DND-41 (cell line): ENCODE data around the gene DYNLT4.
A peak's percentile ranks its signal among the peaks of the same experiment; 100 is the strongest.

Experiments
- ATAC-seq: fragments of 200-7000 bp; cut with Tn5 transposase; 3 replicates; pipeline ENCODE4 v1.9.1; 2021; ENCODE audit warnings: low read depth; ENCODE audit not compliant: insufficient read depth
- DNase-seq: peaks from one replicate; pipeline ENCODE4 v3.0.0-alpha.2; 2020
- H2AFZ ChIP-seq: 2 replicates; pipeline ENCODE4 v1.6.0; 2012; ENCODE audit warnings: low read depth, low read length
- H3K27ac ChIP-seq: 2 replicates; pipeline ENCODE4 v1.5.1; 2012; ENCODE audit warnings: low read length, inconsistent platforms
- H3K27me3 ChIP-seq: fragments of 200-600 bp; sonication (generic); 2 replicates; pipeline ENCODE4 v1.6.0; 2012; ENCODE audit warnings: low read length, mild to moderate bottlenecking, inconsistent platforms; ENCODE audit not compliant: insufficient read depth, poor library complexity
- H3K36me3 ChIP-seq: 2 replicates; pipeline ENCODE4 v1.5.1; 2012; ENCODE audit warnings: low read length, inconsistent platforms; ENCODE audit not compliant: insufficient read depth
- H3K4me1 ChIP-seq: 2 replicates; pipeline ENCODE4 v1.5.1; 2012; ENCODE audit warnings: mild to moderate bottlenecking, low read length; ENCODE audit not compliant: insufficient read depth
- H3K4me2 ChIP-seq: 2 replicates; pipeline ENCODE4 v1.6.0; 2012; ENCODE audit warnings: mild to moderate bottlenecking, moderate library complexity, low read length, inconsistent platforms; ENCODE audit not compliant: insufficient read depth
- H3K4me3 ChIP-seq, 2 experiments: fragments of 200-600 bp in 1 of 2; shearing (Covaris generic) in 1 of 2; 2 replicates each; pipeline ENCODE4 v1.5.1; 2012 to 2016; ENCODE audit warnings: inconsistent platforms in 2 of 2, low read length in 2 of 2, mild to moderate bottlenecking in 2 of 2, low read depth in 1 of 2, moderate library complexity in 1 of 2
- H3K79me2 ChIP-seq: 2 replicates; pipeline ENCODE4 v1.6.0; 2012; ENCODE audit warnings: low read length, inconsistent platforms; ENCODE audit not compliant: insufficient read depth
- H3K9ac ChIP-seq: 2 replicates; pipeline ENCODE4 v1.6.0; 2012; ENCODE audit warnings: low read depth, mild to moderate bottlenecking, inconsistent platforms, low read length, moderate library complexity
- H3K9me3 ChIP-seq: 2 replicates; pipeline ENCODE4 v1.5.1; 2012; ENCODE audit warnings: low read length, moderate library complexity, mild to moderate bottlenecking, inconsistent platforms; ENCODE audit not compliant: insufficient read depth, severe bottlenecking
- H4K20me1 ChIP-seq: 2 replicates; pipeline ENCODE4 v1.6.0; 2012; ENCODE audit warnings: low read length; ENCODE audit not compliant: insufficient read depth
- CTCF ChIP-seq: IDR thresholded peaks from 2 replicates; pipeline ENCODE4 v1.5.1; 2012; ENCODE audit warnings: borderline replicate concordance, low read length, moderate library complexity, mild to moderate bottlenecking; ENCODE audit not compliant: poor library complexity, severe bottlenecking; ENCODE audit errors: extremely low read depth
- EZH2 ChIP-seq: IDR thresholded peaks from 3 replicates; pipeline ENCODE4 v1.6.1; 2012; ENCODE audit warnings: borderline replicate concordance, low read depth, mild to moderate bottlenecking, moderate library complexity, low read length, inconsistent platforms; ENCODE audit not compliant: severe bottlenecking

DYNLT4 gene

GRCh38 chr1:44821240-44821715 is 14.1 kb upstream of the DYNLT4 start:
- DNase-seq (no peak), ATAC-seq (no peak)
- Histone ChIP-seq H4K20me1 (no peaks in the 10 kb centered on the region), H3K4me3 (no peak overlapping the region), H3K9ac (no peak overlapping the region), H3K4me1 (peaks cover 37% of the 10 kb centered on the region), H3K36me3 (no peaks in the 10 kb centered on the region), H3K9me3 (no peaks in the 10 kb centered on the region), H3K4me2 (no peak overlapping the region), H3K27ac (no peak overlapping the region), H3K27me3 (no peaks in the 10 kb centered on the region), H2AFZ (no peak overlapping the region), H3K79me2 (no peaks in the 10 kb centered on the region)
- no peak for TF ChIP-seq EZH2
- no peak for TF ChIP-seq CTCF

- no peak for TF ChIP-seq CTCF
- no peak for TF ChIP-seq EZH2
- Histone ChIP-seq H3K79me2 (no peaks in the 10 kb centered on the region), H3K4me2 (peak overlapping the region; percentile 64), H3K4me1 (peaks cover 37% of the 10 kb centered on the region), H3K9me3 (no peaks in the 10 kb centered on the region), H2AFZ (peak overlapping the region; percentile 87), H3K27ac (peak overlapping the region; percentile 95), H3K4me3 (peak overlapping the region; percentile 3 to 62; a peak in 3 of 4 replicates), H3K27me3 (no peaks in the 10 kb centered on the region), H3K36me3 (no peaks in the 10 kb centered on the region), H3K9ac (peak overlapping the region; percentile 71), H4K20me1 (no peaks in the 10 kb centered on the region)
- ATAC-seq (peak; percentile 24), DNase-seq (no peak)
These were observed 13.4 kb upstream of the DYNLT4 start for GRCh38 chr1:44820328-44821239.

GRCh38 chr1:44819608-44820327 is 12.6 kb upstream of the DYNLT4 start:
- TF ChIP-seq CTCF (peak; percentile 18), EZH2 (no peak)
- DNase-seq = peak; percentile 93
- peak overlapping the region; percentile 3 to 62; a peak in 3 of 4 replicates for H3K4me3 ChIP-seq
- H3K36me3 ChIP-seq = no peaks in the 10 kb centered on the region
- H3K4me1 ChIP-seq = peaks cover 38% of the 10 kb centered on the region
- H3K27me3 ChIP-seq = no peaks in the 10 kb centered on the region
- H3K9me3 ChIP-seq = no peaks in the 10 kb centered on the region
- peak overlapping the region; percentile 71 for H3K9ac ChIP-seq
- peak overlapping the region; percentile 64 for H3K4me2 ChIP-seq
- peak; percentile 93 for ATAC-seq
- no peaks in the 10 kb centered on the region for H3K79me2 ChIP-seq
- peak overlapping the region; percentile 95 for H3K27ac ChIP-seq
- H2AFZ ChIP-seq = peak overlapping the region; percentile 87
- no peaks in the 10 kb centered on the region for H4K20me1 ChIP-seq
